Esophagus squamous epithelium (tissue), 4 donors: ENCODE data around the gene KCNH1.

Source experiments
- POLR2A ChIP-seq, 4 donors: fragments of 450-650 bp; IDR thresholded peaks; one replicate each; pipeline ENCODE4 v1.6.1; 2017; ENCODE audit warnings: antibody characterized with exemption in 4 of 4, mild to moderate bottlenecking in 4 of 4, moderate library complexity in 3 of 4
- TF ChIP-seq, protein P1 (sequence below), 6 experiments: fragments of 450-650 bp in 4 of 6; fragments of 200-600 bp in 2 of 6; sonication (generic) in 2 of 6; IDR thresholded peaks; one replicate each; pipeline ENCODE4 v1.5.1; 2016 to 2019; ENCODE audit warnings: antibody characterized with exemption in 6 of 6, mild to moderate bottlenecking in 4 of 6, moderate library complexity in 4 of 6

DNA sequence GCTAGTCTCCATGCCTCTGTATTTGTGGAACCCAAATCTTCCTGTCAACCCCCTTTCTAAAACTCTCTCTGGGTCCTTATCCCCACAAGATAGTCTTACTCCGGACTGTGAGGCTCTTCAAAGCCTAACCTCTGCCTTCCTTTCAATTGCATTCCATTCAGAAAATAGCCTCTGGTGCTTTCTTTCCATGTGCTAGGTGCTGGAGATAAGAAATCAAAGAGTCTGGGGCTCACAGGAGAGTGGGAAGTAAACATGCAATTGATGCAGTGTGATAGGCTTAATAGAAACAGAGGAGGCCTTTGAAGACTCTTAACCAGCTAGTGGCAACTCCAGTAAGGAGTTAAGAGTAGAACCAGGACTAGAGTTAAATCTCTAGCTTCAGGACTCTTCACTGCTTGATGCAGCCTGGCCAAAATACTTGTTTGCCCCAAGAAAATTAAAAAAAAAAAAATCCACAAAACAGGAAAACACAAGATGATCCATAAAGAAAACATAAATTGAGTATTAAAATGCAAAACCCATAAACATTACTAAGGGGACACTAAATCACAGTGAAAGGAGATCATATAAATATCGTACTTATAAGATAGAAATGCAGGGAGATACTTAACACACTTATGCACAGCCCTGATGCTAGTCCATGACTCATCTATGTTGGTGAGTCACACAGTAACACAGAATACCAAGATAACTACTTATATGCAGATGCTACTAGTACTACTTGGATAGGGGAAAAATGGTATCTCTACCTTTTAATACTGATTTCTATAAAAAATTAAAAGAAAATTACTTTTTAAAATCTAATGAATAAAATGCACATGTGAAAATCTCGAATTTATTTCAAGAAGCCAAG lies 341.5 kb downstream of the KCNH1 start:
- TF ChIP-seq, protein P1, sequence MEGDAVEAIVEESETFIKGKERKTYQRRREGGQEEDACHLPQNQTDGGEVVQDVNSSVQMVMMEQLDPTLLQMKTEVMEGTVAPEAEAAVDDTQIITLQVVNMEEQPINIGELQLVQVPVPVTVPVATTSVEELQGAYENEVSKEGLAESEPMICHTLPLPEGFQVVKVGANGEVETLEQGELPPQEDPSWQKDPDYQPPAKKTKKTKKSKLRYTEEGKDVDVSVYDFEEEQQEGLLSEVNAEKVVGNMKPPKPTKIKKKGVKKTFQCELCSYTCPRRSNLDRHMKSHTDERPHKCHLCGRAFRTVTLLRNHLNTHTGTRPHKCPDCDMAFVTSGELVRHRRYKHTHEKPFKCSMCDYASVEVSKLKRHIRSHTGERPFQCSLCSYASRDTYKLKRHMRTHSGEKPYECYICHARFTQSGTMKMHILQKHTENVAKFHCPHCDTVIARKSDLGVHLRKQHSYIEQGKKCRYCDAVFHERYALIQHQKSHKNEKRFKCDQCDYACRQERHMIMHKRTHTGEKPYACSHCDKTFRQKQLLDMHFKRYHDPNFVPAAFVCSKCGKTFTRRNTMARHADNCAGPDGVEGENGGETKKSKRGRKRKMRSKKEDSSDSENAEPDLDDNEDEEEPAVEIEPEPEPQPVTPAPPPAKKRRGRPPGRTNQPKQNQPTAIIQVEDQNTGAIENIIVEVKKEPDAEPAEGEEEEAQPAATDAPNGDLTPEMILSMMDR (IDR thresholded peaks at IDR 0.05), result no peak
- TF ChIP-seq POLR2A (IDR thresholded peaks at IDR 0.05), result no peak
